ENCODE results near the gene TCAP.

The TCAP gene, protein sequence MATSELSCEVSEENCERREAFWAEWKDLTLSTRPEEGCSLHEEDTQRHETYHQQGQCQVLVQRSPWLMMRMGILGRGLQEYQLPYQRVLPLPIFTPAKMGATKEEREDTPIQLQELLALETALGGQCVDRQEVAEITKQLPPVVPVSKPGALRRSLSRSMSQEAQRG

DNA sequence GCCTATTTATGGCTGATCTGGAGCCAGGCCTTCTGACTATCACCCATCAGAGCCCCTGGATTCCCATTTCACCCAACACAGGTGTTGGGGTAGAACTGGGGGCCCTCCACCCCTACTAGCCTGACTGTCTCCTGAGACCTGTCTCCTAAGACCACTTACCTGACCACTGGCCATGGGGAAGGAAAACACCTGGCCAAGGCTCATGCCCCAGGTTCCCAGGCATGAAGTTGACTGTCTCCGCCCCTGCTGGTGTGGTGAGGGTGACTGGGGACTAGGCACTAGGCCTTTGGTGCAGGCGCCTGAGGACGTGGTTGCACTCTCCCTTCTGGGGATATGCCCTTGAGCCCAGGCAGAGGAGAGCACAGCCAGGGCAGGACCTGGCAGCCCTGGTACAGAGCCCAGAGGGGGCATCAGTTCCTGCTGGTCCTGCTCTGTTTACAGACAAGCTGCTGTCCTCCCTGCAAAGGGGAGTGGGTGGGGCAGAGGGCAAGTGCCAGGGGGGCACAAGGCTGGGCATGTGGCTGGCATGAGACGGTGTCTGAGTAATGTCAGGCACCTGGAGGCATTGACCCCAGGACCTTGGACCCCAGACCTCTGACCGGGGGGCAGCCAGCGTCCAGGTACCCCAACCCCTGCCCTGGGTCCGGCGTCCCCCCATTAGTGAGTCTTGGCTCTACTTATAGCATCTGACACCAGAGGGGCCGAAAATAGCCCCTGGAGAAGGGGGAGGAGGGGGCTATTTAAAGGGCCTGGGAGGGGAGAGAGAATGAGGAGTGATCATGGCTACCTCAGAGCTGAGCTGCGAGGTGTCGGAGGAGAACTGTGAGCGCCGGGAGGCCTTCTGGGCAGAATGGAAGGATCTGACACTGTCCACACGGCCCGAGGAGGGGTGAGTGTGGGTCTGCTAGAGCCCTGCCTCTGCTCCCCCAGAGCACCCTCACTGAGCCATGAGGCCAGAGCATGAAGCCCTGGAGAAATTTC is at the start of gene TCAP:
TSS of gene TCAP (plus strand) at position 769 of the 981 bp plus-strand sequence. CDS start at position 780, 11 bp downstream.
- no peak for DNase-seq (ENCODE audit: low read depth)

DNA sequence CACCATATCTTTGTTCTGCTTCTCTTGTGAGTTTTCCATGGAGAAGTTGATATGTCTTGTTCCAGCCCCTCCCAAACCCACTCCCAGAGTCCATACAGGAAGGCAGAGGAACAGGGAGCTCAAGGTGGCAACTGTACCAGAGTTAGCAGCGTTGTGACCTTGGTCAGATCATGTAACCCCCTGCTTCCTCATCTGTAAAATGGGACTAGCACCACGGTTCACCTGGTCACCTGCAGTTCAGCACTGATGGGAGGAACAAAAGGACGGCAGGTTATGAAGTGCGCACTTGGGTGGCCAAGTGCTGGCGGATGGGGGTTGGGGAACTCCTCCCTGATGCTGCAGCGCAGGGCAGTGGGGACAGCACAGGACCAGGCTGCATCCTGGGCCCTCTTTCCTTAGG is 49.7 kb upstream of the TCAP start:
- no peak for DNase-seq (ENCODE audit: low read depth)

DNA sequence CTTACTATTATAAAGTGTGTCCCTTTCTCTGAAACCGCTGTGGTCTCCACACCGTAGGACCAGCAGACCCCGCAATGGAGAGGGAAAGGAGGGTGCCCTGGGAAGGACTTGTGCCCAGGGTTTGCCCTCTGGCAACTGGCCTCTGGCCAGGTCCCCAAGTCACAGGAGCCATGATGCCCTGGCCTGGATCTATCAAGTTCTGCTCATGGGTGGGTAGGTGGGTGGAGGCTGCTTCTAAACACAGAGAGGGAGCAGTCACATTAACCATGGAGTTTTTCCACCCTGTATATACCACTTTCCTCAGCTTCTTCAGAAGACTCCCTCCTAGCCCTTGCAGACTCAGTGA is 48.1 kb upstream of the TCAP start:
- DNase-seq (ENCODE audit: low read depth), result no peak

- peak; percentile 60 for DNase-seq (ENCODE audit: low read depth)
These were observed 47.5 kb upstream of the TCAP start for GRCh38 chr17:39617446-39618245.

DNA sequence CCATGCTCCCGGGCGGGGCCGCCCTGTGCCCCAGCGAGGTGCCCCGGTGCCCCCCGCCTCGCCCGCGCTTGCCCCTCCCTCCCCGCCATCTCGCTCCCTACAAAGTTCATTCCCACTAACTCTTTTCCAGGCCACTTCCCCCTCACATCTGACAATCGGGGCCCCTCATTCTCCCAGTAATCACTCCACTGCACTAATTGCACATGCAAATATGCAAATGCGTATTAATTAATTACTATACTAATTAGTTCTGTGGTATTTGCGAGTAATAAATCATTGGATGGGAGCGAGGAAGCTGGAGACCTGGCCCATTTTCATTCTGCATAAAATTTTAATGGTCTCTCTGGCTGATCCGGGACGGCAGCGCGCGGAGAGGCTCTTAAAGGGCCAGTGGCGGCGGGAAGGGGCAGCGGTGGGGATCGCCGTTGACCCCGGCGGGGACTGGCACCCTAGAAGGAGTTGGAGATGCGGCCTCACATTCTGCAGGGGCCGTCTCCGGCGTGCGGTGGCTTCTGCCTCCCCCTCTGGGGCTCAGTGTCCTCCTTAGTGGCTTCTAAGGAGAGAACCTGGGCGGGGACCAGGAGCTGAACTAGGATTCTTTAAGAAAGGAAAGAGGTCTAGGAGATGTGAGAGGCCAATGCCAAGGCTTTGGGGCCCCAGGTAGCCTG is 46.8 kb upstream of the TCAP start:
- DNase-seq (ENCODE audit: low read depth), result no peak

- no peak for DNase-seq (ENCODE audit: low read depth)
These were observed 46.0 kb upstream of the TCAP start for GRCh38 chr17:39618956-39619785.

DNA sequence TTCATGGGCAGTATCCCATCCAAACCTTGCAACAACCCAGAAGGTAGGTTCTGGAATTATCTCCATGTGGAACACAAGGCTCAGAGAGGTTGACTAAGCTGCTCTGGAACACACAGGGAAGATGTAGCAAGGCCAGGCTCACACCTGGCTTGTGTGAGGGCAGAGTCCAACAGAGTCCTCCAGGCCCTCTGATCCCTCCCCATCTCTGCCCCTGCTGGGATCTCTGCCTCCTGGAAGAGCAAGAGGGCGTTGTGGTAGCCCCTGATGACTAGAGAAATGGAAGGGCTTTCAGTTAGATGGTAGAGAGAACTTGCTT is 45.4 kb upstream of the TCAP start:
- no peak for DNase-seq (ENCODE audit: low read depth)

DNA sequence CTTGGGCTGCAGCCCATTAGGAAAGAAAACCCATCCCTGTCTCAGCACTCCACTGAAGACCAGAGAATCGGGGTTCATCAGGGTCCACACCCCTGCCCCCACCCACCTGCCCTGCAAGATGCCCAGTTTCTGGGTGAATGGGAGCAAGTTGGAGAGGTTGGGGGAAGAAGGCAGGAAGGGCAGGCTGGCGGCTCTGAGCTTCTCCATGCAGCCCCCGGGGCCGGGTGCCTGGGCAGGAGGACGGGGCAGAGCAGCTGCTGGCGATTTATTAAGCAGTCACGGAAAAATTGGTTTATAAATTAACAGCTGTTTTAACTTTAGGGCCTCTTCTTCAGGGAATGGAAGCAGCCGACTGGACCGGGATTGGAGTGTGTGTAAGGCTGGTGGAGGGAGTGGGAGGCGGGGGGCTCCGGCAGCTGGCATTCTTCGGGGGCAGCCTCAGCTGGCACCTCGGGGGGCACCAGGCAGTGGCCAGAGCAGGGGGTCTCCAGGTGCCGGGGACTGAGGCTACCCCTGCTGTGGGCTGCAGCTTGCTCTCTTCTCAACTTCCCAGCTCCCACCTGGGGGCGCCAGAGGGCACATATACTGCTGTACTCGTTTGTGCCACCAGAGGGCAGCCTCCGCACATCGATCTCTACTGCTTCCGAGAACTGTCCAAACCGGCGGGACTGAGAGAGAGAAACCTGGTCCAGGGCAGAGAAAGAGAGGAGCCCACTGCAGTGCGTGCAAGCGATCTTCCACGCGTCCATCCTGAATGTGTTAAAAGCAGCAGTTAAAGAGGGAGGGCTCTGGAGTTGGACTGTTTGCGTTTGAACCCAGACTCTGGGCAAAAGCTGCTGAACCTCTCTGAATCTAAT is 43.4 kb upstream of the TCAP start:
- DNase-seq (ENCODE audit: low read depth), result peak; percentile 57

DNA sequence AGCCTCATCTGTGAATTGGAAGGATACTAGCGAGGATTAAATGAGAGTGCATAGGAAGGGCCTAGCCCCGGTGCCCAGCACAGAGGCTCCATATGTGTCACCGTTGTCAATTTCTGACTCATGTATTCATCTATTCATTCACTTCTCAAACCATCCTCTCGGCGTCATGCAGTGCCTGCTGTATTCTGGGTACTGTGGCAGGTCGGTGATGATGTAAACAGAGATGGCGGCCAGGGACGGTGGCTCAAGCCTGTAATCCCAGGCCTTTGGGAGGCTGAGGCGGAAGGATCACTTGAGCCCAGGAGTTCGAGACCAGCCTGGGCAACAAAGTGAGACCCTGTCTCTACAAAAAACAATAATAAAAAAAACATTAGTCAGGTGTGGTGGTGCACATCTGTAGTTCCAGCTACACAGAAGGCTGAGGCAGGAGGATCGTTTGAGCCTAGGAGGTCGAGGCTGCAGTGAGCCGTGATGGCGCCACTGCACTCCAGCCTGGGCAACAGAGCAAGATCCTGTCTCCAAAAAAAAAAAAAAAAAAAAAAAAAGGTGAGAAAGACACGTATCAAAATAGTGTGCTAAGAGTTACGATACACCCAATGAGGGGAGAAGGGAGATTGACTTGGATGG is 42.7 kb upstream of the TCAP start:
- no peak for DNase-seq (ENCODE audit: low read depth)

DNA sequence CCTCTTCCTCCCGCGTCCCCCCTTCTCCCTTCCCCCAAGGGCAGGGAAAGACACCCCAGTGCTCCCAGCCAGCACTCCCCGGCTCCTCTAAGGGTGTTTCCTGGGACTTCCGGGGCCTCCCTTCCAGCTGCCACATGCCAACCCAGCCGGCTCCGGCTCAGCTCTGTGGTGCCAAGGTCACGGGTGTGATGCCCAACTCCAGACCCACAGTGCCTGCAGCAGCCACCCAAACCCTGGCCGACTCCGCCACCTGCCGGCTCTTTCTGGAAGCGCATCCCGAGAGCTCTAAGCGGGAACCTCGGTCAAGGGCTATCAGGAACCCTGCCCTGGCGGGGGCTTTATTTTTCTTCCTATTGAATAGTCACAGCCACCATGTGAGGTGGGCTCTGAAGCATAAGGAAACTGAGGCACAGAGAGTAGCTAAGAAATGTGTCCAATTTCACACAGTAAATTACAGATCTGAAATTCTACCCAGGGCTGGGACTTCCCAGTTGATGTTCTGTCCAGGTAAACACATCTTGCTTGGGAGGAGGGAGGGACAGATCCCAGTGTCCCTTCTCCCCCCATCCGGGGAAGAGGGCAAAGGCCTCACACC is 41.7 kb upstream of the TCAP start:
- DNase-seq (ENCODE audit: low read depth), result peak; percentile 61

DNA sequence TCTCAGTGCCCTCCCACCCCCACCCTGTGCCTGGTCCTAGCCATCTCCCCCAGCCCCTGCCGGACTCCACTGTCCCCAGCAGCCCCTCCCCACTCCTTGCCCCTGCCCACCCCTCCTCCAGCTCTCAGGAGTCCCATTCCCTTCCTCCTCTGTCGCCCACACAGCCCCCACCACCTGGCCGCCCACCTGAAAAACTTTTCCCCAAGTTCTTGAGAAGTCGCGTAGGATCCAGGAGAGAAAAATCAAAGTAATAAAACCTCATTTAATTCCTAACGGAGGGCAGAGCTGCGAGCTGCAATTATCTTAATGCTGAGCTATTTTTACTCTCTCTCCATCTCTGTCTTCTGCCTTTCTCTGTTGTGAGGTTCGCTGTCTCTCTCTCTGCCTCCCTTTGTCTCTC is 40.8 kb upstream of the TCAP start:
- no peak for DNase-seq (ENCODE audit: low read depth)

DNA sequence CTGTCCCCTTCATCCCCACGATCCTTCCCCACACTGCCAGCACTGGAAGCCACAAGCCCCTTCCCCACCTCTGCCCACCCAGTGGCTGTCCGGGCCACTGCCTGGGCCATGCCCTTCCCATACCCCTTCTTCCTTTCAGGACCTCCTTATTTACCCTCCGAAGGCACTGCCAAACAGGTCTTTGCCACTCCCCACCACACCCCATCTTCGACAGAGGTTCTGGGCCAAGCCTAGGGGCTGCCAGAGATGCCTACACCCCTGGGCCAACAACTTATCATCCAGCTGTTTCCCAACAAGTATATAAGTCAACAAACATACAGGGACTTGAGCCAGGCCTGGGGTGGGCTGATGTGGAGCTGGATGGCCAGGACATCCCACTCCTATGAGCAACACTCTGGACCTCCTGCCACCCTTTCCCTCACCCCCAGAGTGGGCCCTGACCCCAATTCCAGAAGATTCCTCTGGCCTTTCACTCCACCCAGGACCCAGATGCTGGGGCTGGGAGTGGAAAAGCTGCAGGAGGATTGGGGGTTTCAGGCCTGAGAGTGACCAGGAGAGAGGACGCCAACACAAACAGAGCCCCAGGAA is 39.9 kb upstream of the TCAP start:
- DNase-seq (ENCODE audit: low read depth), result no peak

GRCh38 chr17:39626171-39627046 is 38.7 kb upstream of the TCAP start, which contains the start of gene PPP1R1B:
Gene PPP1R1B, plus strand, starts transcription at chr17:39626952. Its CDS starts 441 bp downstream, at chr17:39627393.
- DNase-seq (ENCODE audit: low read depth), result no peak

DNA sequence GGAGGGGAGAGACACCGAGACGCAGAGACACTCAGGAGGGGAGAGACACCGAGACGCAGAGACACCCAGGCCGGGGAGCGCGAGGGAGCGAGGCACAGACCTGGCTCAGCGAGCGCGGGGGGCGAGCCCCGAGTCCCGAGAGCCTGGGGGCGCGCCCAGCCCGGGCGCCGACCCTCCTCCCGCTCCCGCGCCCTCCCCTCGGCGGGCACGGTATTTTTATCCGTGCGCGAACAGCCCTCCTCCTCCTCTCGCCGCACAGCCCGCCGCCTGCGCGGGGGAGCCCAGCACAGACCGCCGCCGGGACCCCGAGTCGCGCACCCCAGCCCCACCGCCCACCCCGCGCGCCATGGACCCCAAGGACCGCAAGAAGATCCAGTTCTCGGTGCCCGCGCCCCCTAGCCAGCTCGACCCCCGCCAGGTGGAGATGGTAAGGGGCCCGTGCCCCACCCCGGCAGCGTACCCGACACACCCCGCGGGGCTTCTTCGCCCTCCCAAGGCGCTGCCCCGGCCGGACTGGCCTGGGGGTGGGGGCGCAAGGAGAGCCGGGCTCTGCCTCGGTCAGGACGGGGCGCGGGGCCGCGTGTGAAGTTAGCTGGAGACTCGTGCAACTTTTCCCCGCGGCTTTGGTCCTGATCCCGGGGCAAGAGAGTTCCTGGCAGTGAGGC is 38.0 kb upstream of the TCAP start:
- DNase-seq (ENCODE audit: low read depth), result no peak

GRCh38 chr17:39627712-39628516 is 37.2 kb upstream of the TCAP start:
- no peak for DNase-seq (ENCODE audit: low read depth)

DNA sequence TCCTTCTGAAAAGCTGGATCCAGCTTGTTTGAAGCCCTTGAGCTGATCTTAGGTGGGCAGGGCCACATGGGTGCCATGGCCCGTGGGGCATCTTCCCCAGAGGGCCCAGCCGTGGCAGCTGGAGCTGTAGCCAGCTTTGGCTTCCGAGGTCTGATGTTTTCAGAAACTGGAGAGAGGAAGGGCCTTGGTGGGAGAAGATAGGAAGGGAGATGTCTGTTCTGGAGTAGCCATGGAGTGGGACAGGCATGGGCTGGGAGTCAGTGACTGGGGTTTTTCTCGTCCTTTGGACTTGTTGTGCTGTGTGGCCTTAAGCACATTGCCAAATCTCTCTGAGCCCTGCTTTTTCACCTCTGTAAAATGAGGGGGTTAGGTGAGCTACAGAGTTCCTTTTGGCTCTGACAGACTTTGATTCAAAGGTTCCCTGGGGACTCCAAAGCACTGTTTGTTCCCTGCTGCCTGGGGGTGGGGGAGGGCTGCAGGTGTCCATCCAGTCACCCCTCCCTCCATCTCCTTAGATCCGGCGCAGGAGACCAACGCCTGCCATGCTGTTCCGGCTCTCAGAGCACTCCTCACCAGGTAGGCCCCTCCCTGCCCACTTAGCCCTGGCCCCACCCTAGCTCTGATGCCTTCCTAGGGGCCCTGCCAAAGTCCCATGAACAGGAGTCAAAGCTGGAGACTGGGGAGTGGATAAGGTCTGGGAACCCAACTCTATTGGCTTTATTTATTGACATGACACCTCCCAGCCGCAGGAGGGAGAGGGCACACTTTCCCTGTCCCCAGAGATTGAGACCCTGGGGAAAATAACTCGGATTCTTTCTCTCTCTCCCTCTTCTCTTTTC is 36.3 kb upstream of the TCAP start:
- DNase-seq (ENCODE audit: low read depth), result no peak

All from fibroblast of gingiva (primary cell).